HG03095 (cell line): ENCODE results near the gene CLEC11A.
"Not testable (repeated sequence)": the region's sequence is repeated elsewhere in the genome, so short reads cannot be mapped to it uniquely, and the experiment has no call there.

Experiments used
- ATAC-seq: cut with Tn5 transposase; IDR thresholded peaks from one replicate; pipeline ENCODE4 v1.9.1; 2021; ENCODE audit warnings: moderate library complexity; ENCODE audit not compliant: unreplicated experiment

The CLEC11A gene

GRCh38 chr19:50753879-50754278 is 30.7 kb downstream of the CLEC11A start:
- no peak for ATAC-seq

GRCh38 chr19:50756244-50756643 is 33.1 kb downstream of the CLEC11A start:
- ATAC-seq, result not testable (repeated sequence)

DNA sequence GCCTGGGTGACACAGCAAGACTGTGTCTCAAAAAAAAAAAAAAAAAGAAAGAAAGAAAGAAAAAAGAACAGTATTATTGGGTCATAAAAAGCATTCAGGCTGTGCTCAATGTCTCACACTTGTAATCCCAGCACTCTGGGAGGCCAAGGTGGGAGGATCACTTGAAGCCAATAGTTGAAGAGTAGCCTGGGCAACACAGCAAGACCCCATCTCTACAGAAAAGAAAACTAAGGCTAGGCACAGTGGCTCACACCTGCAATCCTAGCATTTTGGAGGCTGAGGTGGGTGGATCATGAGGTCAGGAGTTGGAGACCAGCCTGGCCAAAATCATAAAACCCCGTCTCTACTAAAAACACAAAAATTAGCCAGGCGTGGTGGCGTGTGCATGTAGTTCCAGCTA is 34.5 kb downstream of the CLEC11A start:
- not testable (repeated sequence) for ATAC-seq

DNA sequence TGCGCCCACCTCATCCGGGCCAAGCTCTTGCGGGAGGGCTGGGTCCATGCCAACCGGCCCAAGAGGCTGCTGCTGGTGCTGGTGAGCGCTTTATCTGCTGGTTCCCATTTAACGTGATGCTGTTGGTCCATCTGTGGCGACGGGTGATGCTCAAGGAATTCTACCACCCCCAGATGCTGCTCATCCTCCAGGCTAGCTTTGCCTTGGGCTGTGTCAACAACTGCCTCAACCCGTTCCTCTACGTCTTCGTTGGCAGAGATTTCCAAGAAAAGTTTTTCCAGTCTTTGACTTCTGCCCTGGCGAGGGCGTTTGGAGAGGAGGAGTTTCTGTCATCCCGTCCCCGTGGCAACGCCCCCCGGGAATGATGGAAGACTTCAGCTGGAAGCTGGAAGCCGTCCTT is 35.9 kb downstream of the CLEC11A start:
- not testable (repeated sequence) for ATAC-seq

DNA sequence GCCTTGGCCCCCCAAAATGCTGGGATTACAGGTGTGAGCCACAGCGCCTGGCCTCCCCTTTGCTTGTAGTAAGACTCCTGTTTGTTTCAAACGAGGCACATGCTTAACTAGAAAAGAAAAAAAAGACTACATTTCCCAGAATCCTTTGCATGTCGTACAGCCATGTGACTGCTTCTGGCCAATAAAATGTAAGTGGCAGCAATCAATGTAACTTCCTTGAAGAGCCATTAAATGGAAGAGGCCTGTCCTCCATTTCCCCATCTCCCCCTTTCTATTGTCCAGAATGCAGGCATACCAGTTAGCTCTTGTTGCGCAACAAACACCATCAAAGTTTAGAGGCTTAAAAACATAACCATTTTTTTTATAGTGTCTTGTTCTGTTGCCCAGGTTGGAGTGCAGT is 36.7 kb downstream of the CLEC11A start:
- no peak for ATAC-seq

GRCh38 chr19:50761501-50761900 is 38.3 kb downstream of the CLEC11A start:
- ATAC-seq, result not testable (repeated sequence)

DNA sequence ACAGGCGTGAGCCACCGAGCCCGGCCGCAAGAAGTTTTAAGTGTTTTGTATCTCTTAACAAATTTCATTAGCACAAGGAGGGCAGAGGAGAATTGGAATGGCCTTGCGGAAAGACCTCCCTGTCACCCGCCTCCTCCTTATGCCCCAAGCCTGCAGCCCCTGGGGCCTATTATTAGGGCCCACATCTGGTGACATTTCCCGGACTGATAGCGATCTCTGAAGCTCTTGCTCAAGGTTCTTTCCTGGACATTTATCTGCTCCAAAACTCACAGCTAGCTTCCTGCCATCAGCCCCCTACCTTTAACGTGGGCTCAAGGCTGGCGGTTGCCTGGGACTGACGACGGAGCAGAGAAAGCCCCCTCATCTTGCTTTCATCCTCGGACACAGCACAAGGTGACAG is 40.4 kb downstream of the CLEC11A start:
- not testable (repeated sequence) for ATAC-seq

DNA sequence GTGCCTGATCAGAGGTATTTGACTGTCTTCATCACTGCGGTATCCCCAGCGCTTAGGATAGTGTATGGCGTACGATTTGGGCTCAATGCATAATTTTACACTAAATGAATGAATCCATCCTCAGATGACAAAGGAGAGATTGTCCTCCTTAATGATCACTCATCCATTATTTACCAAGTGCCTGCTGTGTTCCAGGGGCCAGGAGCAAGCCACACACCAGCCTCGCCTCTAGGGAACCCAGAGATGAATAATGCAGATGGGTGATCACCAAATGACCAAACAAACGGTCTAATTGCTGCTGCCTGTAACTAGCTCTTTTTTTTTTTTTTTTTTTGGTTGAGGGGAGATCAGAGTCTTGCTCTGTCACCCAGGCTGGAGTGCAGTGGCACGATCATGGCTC is 41.2 kb downstream of the CLEC11A start:
- ATAC-seq, result no peak

GRCh38 chr19:50766746-50767145 is 43.6 kb downstream of the CLEC11A start:
- not testable (repeated sequence) for ATAC-seq

GRCh38 chr19:50767263-50767662 is 44.1 kb downstream of the CLEC11A start:
- ATAC-seq, result not testable (repeated sequence)

- no peak for ATAC-seq
Measured at GRCh38 chr19:50768277-50768676, 45.1 kb downstream of the CLEC11A start.

DNA sequence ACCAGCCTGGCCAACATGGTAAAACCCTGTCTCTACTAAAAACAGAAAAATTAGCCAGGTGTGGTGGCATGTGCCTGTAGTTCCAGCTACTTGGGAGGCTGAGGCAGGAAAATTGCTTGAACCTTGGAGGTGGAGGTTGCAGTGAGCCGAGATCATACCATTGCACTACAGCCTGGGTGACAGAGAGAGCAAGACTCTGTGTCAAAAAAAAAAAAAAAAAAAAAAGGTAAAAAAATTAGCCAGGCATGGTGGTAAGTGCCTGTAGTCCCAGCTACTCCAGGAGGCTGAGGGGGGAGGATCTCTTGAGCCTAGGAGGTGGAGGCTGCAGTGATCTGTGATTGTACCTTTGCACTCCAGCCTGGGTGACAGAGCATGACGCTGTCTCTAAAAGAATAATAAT is 47.0 kb downstream of the CLEC11A start, which contains the start of gene GPR32:
GPR32 (plus strand) TSS at position 301 of the 400 bp plus-strand sequence. CDS start 137 bp downstream, outside the sequence.
- ATAC-seq, result not testable (repeated sequence)

- no peak for ATAC-seq
Measured at GRCh38 chr19:50770888-50771287, 47.7 kb downstream of the CLEC11A start.

DNA sequence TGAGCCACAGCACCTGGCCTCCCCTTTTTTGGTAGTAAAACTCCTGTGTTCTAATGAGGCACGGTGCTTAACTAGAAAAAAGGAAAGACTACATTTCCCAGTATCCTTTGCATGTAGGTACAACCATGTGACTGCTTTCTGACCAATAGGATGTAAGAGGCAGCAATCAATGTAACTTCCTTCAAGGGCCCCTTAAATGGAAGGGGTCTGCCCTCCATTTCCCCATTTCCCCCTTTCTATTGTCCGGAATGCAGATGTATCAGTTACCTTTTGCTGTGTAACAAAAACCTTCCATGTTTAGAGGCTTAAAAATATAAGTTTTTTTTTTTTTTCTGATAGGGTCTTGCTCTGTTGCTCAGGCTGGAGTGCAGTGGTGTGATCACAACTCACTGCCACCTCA is 49.3 kb downstream of the CLEC11A start:
- no peak for ATAC-seq

- ATAC-seq, result not testable (repeated sequence)
Measured at GRCh38 chr19:50772912-50773311, 49.7 kb downstream of the CLEC11A start.

GRCh38 chr19:50773454-50773853 is 50.3 kb downstream of the CLEC11A start:
- not testable (repeated sequence) for ATAC-seq
